H9 (cell line): ENCODE results near the gene DNAL1. TPM values are rescaled to one million over a fixed set of nuclear protein-coding genes. Genes with fewer than 3 reads are reported as not detected.
"Not testable (repeated sequence)": the region's sequence is repeated elsewhere in the genome, so short reads cannot be mapped to it uniquely, and the experiment has no call there.

Source experiments
- DNase-seq: peaks from one replicate; pipeline ENCODE4 v3.0.0-alpha.2; 2017
- H2AFZ ChIP-seq: one replicate; pipeline ENCODE4 v1.6.1; 2013; ENCODE audit warnings: mild to moderate bottlenecking, low read length, control low read depth, moderate library complexity
- H2AK5ac ChIP-seq: 2 replicates; pipeline ENCODE4 v1.6.1; 2013; ENCODE audit warnings: low read length, control low read depth, mixed read lengths; ENCODE audit not compliant: insufficient read length
- H2BK120ac ChIP-seq: one replicate; pipeline ENCODE4 v1.6.1; 2013; ENCODE audit warnings: low read depth, mild to moderate bottlenecking, low read length, control low read depth, inconsistent platforms; ENCODE audit not compliant: poor library complexity, severe bottlenecking
- H2BK12ac ChIP-seq: 2 replicates; pipeline ENCODE4 v1.6.1; 2013; ENCODE audit warnings: low read length, control low read depth, mixed read lengths, low read depth; ENCODE audit not compliant: insufficient read length
- H2BK15ac ChIP-seq: 2 replicates; pipeline ENCODE4 v1.6.1; 2013; ENCODE audit warnings: low read depth, low read length, control low read depth
- H2BK20ac ChIP-seq: one replicate; pipeline ENCODE4 v1.6.1; 2013; ENCODE audit warnings: low read depth, mild to moderate bottlenecking, low read length, control low read depth, inconsistent platforms; ENCODE audit not compliant: poor library complexity, severe bottlenecking
- H2BK5ac ChIP-seq: 2 replicates; pipeline ENCODE4 v1.6.1; 2013; ENCODE audit warnings: low read length, control low read depth, mixed read lengths; ENCODE audit not compliant: insufficient read length
- H3K14ac ChIP-seq: 2 replicates; pipeline ENCODE4 v1.6.1; 2013; ENCODE audit warnings: low read length, control low read depth; ENCODE audit not compliant: insufficient read depth
- H3K18ac ChIP-seq: 2 replicates; pipeline ENCODE4 v1.6.1; 2013; ENCODE audit warnings: low read depth, mild to moderate bottlenecking, mixed read lengths, low read length, control low read depth; ENCODE audit not compliant: insufficient read length
- H3K23ac ChIP-seq: 2 replicates; pipeline ENCODE4 v1.6.1; 2013; ENCODE audit warnings: low read length, control low read depth, mixed read lengths, low read depth; ENCODE audit not compliant: insufficient read length
- H3K23me2 ChIP-seq: 2 replicates; pipeline ENCODE4 v1.6.1; 2013; ENCODE audit warnings: low read depth, mild to moderate bottlenecking, mixed read lengths, low read length, control low read depth; ENCODE audit not compliant: insufficient read length, poor library complexity, severe bottlenecking
- H3K27ac ChIP-seq: 2 replicates; pipeline ENCODE4 v1.5.1; 2013; ENCODE audit warnings: low read length, control low read depth, mixed read lengths, low read depth; ENCODE audit not compliant: insufficient read length
- H3K27me3 ChIP-seq: 2 replicates; pipeline ENCODE4 v1.6.1; 2013; ENCODE audit warnings: low read length, control low read depth, inconsistent platforms; ENCODE audit not compliant: insufficient read depth
- H3K4ac ChIP-seq: 2 replicates; pipeline ENCODE4 v1.6.1; 2013; ENCODE audit warnings: low read depth, mild to moderate bottlenecking, control low read depth, inconsistent platforms, low read length, moderate library complexity
- H3K4me1 ChIP-seq: 2 replicates; pipeline ENCODE4 v1.6.1; 2013; ENCODE audit warnings: low read length, control low read depth, inconsistent platforms; ENCODE audit not compliant: insufficient read depth
- H3K4me2 ChIP-seq: 2 replicates; pipeline ENCODE4 v1.6.1; 2013; ENCODE audit warnings: low read length, control low read depth, mixed read lengths; ENCODE audit not compliant: insufficient read length, insufficient read depth
- H3K56ac ChIP-seq: 2 replicates; pipeline ENCODE4 v1.6.1; 2013; ENCODE audit warnings: low read depth, mild to moderate bottlenecking, mixed read lengths, low read length, control low read depth; ENCODE audit not compliant: insufficient read length
- H3K79me1 ChIP-seq: 2 replicates; pipeline ENCODE4 v1.6.1; 2013; ENCODE audit warnings: low read depth, mild to moderate bottlenecking, moderate library complexity, low read length, control low read depth, inconsistent platforms; ENCODE audit not compliant: insufficient read depth, poor library complexity, severe bottlenecking
- H3K79me2 ChIP-seq: 2 replicates; pipeline ENCODE4 v1.6.1; 2013; ENCODE audit warnings: low read length, control low read depth, inconsistent platforms; ENCODE audit not compliant: insufficient read depth
- H3K9ac ChIP-seq: 2 replicates; pipeline ENCODE4 v1.6.1; 2013; ENCODE audit warnings: low read length, control low read depth, mixed read lengths; ENCODE audit not compliant: insufficient read length; ENCODE audit errors: extremely low read depth
- H3K9me3 ChIP-seq: one replicate; pipeline ENCODE4 v1.6.1; 2013; ENCODE audit warnings: low read depth, low read length, inconsistent platforms; ENCODE audit not compliant: control insufficient read depth
- H3T11ph ChIP-seq: one replicate; pipeline ENCODE4 v1.6.1; 2013; ENCODE audit warnings: mild to moderate bottlenecking, low read length, control low read depth, inconsistent platforms
- H4K20me1 ChIP-seq: one replicate; pipeline ENCODE4 v1.6.1; 2013; ENCODE audit not compliant: control insufficient read depth, insufficient read length, insufficient read depth
- H4K5ac ChIP-seq: 2 replicates; pipeline ENCODE4 v1.6.1; 2013; ENCODE audit warnings: low read depth, mild to moderate bottlenecking, mixed read lengths, low read length, control low read depth; ENCODE audit not compliant: insufficient read length
- H4K8ac ChIP-seq: replicated peaks from 2 replicates; pipeline ENCODE4 v1.6.1; 2013; ENCODE audit warnings: low read length, control low read depth, mixed read lengths, low read depth; ENCODE audit not compliant: insufficient read length
- H4K91ac ChIP-seq: 2 replicates; pipeline ENCODE4 v1.6.1; 2013; ENCODE audit warnings: low read depth, mild to moderate bottlenecking, moderate library complexity, mixed read lengths, low read length, control low read depth; ENCODE audit not compliant: insufficient read length
- H3K27ac Mint-ChIP-seq, 3 experiments: 2 replicates in 2 of 3; 3 replicates in 1 of 3; pipeline ENCODE4 v1.8.0; 2020 to 2021; ENCODE audit warnings: mixed read lengths in 3 of 3, mild to moderate bottlenecking in 1 of 3, moderate library complexity in 1 of 3
- H3K27me3 Mint-ChIP-seq: 2 replicates; pipeline ENCODE4 v1.8.0; 2021; ENCODE audit warnings: low read depth, mild to moderate bottlenecking, moderate library complexity, mixed read lengths
- H3K36me3 Mint-ChIP-seq, 3 experiments: 2 replicates in 2 of 3; 3 replicates in 1 of 3; pipeline ENCODE4 v1.8.0; 2020 to 2021; ENCODE audit warnings: low read depth in 3 of 3, mixed read lengths in 3 of 3; ENCODE audit not compliant: insufficient read depth in 1 of 3
- H3K4me1 Mint-ChIP-seq, 2 experiments: 2 replicates each; pipeline ENCODE4 v1.8.0; 2020; ENCODE audit warnings: mixed read lengths in 2 of 2
- H3K4me3 Mint-ChIP-seq, 2 experiments: 2 replicates in 1 of 2; 3 replicates in 1 of 2; pipeline ENCODE4 v1.8.0; 2020 to 2021; ENCODE audit warnings: mild to moderate bottlenecking in 2 of 2, mixed read lengths in 2 of 2, moderate library complexity in 1 of 2
- H3K9me3 Mint-ChIP-seq, 2 experiments: 2 replicates in 1 of 2; 3 replicates in 1 of 2; pipeline ENCODE4 v1.8.0; 2020; ENCODE audit warnings: mild to moderate bottlenecking in 2 of 2, mixed read lengths in 2 of 2, moderate library complexity in 1 of 2
- WGBS: extraction: QIAGEN DNeasy Blood & Tissue Kit; methylation state at CpG from one replicate; pipeline ENCODE4 v1.1.7; 2013; ENCODE audit warnings: missing lambda C conversion rate, low lambda C conversion rate, mixed read lengths; ENCODE audit not compliant: insufficient read length; ENCODE audit errors: extremely low coverage; 5-methylcytosine and 5-hydroxymethylcytosine counted together
- total RNA-seq: library from RNA; stranded (reverse); gene quantifications from 2 replicates; pipeline ENCODE4 v1.2.1, GENCODE V29; 2021
- TF ChIP-seq, protein P1 (sequence below): fragments of 200-600 bp; sonication (generic); conservative IDR thresholded peaks from 3 replicates; pipeline ENCODE4 v1.8.0; 2021; ENCODE audit warnings: antibody characterized with exemption, mild to moderate bottlenecking

DNAL1 gene
- total RNA-seq, 1 experiment from 2014 or later: 17.7 TPM

DNA sequence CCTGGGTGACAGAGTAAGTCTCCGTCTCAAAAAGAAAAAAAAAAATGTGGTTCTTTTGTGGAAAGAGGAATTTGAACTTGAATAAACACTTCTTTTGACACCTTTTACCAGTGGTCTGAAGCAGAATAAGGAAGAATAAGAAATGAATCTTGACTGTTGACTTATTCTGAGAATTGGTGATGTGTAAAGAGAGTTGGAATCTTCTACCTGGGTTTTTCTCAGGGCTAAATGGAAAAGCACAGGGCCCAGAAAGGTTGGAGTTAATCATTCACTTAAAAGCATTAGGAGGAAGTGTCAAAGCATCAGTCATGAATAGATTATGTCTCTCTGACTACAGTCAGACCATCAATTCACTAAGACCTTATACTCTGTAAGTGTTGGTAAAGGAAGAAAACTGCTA, 55.5 kb downstream of the DNAL1 start:
- Histone ChIP-seq H4K8ac (no peak overlapping the region), H2AK5ac (no peak overlapping the region), H3K4ac (no peak overlapping the region), H3K4me1 (no peaks in the 10 kb centered on the region), H3K27me3 (no peaks in the 10 kb centered on the region), H3T11ph (no peak overlapping the region), H2AFZ (no peak overlapping the region), H3K9ac (no peak overlapping the region), H3K79me2 (no peaks in the 10 kb centered on the region), H3K18ac (no peak overlapping the region), H3K14ac (no peak overlapping the region), H4K5ac (no peak overlapping the region), H2BK15ac (no peak overlapping the region), H4K20me1 (no peaks in the 10 kb centered on the region), H2BK120ac (no peak overlapping the region), H2BK12ac (no peak overlapping the region), H3K79me1 (no peaks in the 10 kb centered on the region), H3K27ac (no peak overlapping the region), H3K56ac (no peak overlapping the region), H3K23me2 (no peaks in the 10 kb centered on the region), H3K23ac (no peak overlapping the region), H4K91ac (no peak overlapping the region), H2BK20ac (no peak overlapping the region), H2BK5ac (no peak overlapping the region), H3K9me3 (no peaks in the 10 kb centered on the region), H3K4me2 (no peak overlapping the region)
- H3K9me3 Mint-ChIP-seq: peaks cover 15% of the 10 kb centered on the region in 2 experiments
- H3K36me3 Mint-ChIP-seq: peaks cover 15 to 24% (median 17%) of the 10 kb centered on the region in 3 experiments
- DNase-seq: no peak
- peaks cover 5 to 6% of the 10 kb centered on the region in 2 experiments for H3K4me1 Mint-ChIP-seq
- no peaks in the 10 kb centered on the region for H3K27me3 Mint-ChIP-seq
- WGBS: no CpG with 5 or more reads among the region's 1 CpG
- no peak overlapping the region for H3K4me3 Mint-ChIP-seq
- H3K27ac Mint-ChIP-seq: no peak overlapping the region; a peak in 1 of 7 replicates
- TF ChIP-seq, protein P1, sequence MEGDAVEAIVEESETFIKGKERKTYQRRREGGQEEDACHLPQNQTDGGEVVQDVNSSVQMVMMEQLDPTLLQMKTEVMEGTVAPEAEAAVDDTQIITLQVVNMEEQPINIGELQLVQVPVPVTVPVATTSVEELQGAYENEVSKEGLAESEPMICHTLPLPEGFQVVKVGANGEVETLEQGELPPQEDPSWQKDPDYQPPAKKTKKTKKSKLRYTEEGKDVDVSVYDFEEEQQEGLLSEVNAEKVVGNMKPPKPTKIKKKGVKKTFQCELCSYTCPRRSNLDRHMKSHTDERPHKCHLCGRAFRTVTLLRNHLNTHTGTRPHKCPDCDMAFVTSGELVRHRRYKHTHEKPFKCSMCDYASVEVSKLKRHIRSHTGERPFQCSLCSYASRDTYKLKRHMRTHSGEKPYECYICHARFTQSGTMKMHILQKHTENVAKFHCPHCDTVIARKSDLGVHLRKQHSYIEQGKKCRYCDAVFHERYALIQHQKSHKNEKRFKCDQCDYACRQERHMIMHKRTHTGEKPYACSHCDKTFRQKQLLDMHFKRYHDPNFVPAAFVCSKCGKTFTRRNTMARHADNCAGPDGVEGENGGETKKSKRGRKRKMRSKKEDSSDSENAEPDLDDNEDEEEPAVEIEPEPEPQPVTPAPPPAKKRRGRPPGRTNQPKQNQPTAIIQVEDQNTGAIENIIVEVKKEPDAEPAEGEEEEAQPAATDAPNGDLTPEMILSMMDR: no peak

DNA sequence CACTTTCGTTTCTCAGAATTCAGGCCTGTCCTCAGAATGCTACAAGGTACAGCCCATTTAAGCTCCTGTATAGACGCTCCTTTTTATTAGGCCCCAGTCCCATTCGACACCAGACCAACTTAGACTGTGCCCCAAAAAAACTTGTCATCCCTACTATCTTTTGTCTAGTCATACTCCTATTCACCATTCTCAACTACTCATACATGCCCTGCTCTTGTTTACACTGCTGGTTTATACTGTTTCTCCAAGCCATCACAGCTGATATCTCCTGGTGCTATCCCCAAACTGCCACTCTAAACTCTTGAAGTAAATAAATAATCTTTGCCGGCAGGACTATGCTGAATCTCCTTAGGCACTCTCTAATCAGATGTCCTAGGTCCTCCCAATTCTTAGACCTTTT, 63.3 kb downstream of the DNAL1 start:
- not testable (repeated sequence) for H3K27ac Mint-ChIP-seq, H2BK12ac ChIP-seq, H2BK5ac ChIP-seq, H3K9ac ChIP-seq, H4K8ac ChIP-seq, H4K5ac ChIP-seq, H3K56ac ChIP-seq, H4K20me1 ChIP-seq, H3K27ac ChIP-seq, H3K4me1 ChIP-seq, H3K4me3 Mint-ChIP-seq, H2AFZ ChIP-seq, H3K4ac ChIP-seq, H3K27me3 ChIP-seq, H4K91ac ChIP-seq, H2BK15ac ChIP-seq, H2BK120ac ChIP-seq, H3K4me2 ChIP-seq, H3K79me1 ChIP-seq, H2AK5ac ChIP-seq, DNase-seq, H3K9me3 ChIP-seq, H3K27me3 Mint-ChIP-seq, H3K18ac ChIP-seq, H2BK20ac ChIP-seq, H3K23ac ChIP-seq, H3T11ph ChIP-seq, H3K79me2 ChIP-seq, H3K14ac ChIP-seq
- no CpG with 5 or more reads among the region's 4 CpGs for WGBS
- peaks cover 17 to 23% (median 22%) of the 10 kb centered on the region in 3 experiments for H3K36me3 Mint-ChIP-seq
- peaks cover 15% of the 10 kb centered on the region in 2 experiments for H3K9me3 Mint-ChIP-seq
- H3K4me1 Mint-ChIP-seq: peaks cover 19 to 20% of the 10 kb centered on the region in 2 experiments
- H3K23me2 ChIP-seq: peaks cover 10% of the 10 kb centered on the region
